WTC11 (cell line): ENCODE measurements around the gene ATXN7.

Experiments used
- ARID4B ChIP-seq: sonication (generic); formaldehyde crosslinking; IDR thresholded peaks from 2 replicates; pipeline ENCODE4 v1.8.0; 2023; ENCODE audit warnings: missing genetic modification reagents, mild to moderate bottlenecking, borderline replicate concordance
- CTCF ChIP-seq: fragments of 200-600 bp; IDR thresholded peaks from 2 replicates; pipeline ENCODE4 v1.8.0; 2022; ENCODE audit warnings: antibody characterized with exemption
- FOXJ3 ChIP-seq: sonication (generic); formaldehyde crosslinking; IDR thresholded peaks from 2 replicates; pipeline ENCODE4 v1.9.0; 2021; ENCODE audit warnings: missing genetic modification reagents, mild to moderate bottlenecking, borderline replicate concordance
- KAT7 ChIP-seq: sonication (generic); formaldehyde crosslinking; IDR thresholded peaks from 2 replicates; pipeline ENCODE4 v1.8.1; 2023; ENCODE audit warnings: missing genetic modification reagents, mild to moderate bottlenecking, borderline replicate concordance
- SMAD3 ChIP-seq: sonication (generic); formaldehyde crosslinking; IDR thresholded peaks from 2 replicates; pipeline ENCODE4 v1.8.0; 2022; ENCODE audit warnings: missing genetic modification reagents, mild to moderate bottlenecking, borderline replicate concordance
- STAT6 ChIP-seq: sonication (generic); formaldehyde crosslinking; conservative IDR thresholded peaks from 2 replicates; pipeline ENCODE4 v1.8.1; 2023; ENCODE audit warnings: mild to moderate bottlenecking, low read depth, missing genetic modification reagents, moderate library complexity
- ZNF263 ChIP-seq: sonication (generic); formaldehyde crosslinking; IDR thresholded peaks from 2 replicates; pipeline ENCODE4 v1.8.1; 2022; ENCODE audit warnings: low read depth, mild to moderate bottlenecking, moderate library complexity, missing genetic modification reagents
- ZNF425 ChIP-seq: fragments of 250-450 bp; sonication (Bioruptor Pico); conservative IDR thresholded peaks from 2 replicates; pipeline ENCODE4 v1.9.0; 2021; ENCODE audit warnings: mild to moderate bottlenecking
- ZNF512 ChIP-seq: sonication (generic); formaldehyde crosslinking; IDR thresholded peaks from 2 replicates; pipeline ENCODE4 v1.8.1; 2022; ENCODE audit warnings: missing genetic modification reagents, borderline replicate concordance
- TF ChIP-seq, protein P1 (sequence below): sonication (generic); formaldehyde crosslinking; IDR thresholded peaks from 2 replicates; pipeline ENCODE4 v1.8.1; 2023; ENCODE audit warnings: mild to moderate bottlenecking, moderate library complexity, missing genetic modification reagents
- TF ChIP-seq, protein P2 (sequence below): sonication (generic); formaldehyde crosslinking; IDR thresholded peaks from 2 replicates; pipeline ENCODE4 v1.8.0; 2022; ENCODE audit warnings: mild to moderate bottlenecking, missing genetic modification reagents

GRCh38 chr3:63861306-63861705, 2.4 kb upstream of the ATXN7 start:
- TF ChIP-seq CTCF (no peak), SMAD3 (CRISPR knock-in tag) (no peak), ZNF425 (CRISPR knock-in tag) (no peak), STAT6 (CRISPR knock-in tag) (no peak), ZNF512 (CRISPR knock-in tag) (no peak), KAT7 (no peak), FOXJ3 (no peak), ZNF263 (CRISPR knock-in tag) (no peak), ARID4B (CRISPR knock-in tag) (no peak)
- TF ChIP-seq, protein P1, sequence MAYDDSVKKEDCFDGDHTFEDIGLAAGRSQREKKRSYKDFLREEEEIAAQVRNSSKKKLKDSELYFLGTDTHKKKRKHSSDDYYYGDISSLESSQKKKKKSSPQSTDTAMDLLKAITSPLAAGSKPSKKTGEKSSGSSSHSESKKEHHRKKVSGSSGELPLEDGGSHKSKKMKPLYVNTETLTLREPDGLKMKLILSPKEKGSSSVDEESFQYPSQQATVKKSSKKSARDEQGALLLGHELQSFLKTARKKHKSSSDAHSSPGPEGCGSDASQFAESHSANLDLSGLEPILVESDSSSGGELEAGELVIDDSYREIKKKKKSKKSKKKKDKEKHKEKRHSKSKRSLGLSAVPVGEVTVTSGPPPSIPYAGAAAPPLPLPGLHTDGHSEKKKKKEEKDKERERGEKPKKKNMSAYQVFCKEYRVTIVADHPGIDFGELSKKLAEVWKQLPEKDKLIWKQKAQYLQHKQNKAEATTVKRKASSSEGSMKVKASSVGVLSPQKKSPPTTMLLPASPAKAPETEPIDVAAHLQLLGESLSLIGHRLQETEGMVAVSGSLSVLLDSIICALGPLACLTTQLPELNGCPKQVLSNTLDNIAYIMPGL (CRISPR knock-in tag), result no peak
- TF ChIP-seq, protein P2, sequence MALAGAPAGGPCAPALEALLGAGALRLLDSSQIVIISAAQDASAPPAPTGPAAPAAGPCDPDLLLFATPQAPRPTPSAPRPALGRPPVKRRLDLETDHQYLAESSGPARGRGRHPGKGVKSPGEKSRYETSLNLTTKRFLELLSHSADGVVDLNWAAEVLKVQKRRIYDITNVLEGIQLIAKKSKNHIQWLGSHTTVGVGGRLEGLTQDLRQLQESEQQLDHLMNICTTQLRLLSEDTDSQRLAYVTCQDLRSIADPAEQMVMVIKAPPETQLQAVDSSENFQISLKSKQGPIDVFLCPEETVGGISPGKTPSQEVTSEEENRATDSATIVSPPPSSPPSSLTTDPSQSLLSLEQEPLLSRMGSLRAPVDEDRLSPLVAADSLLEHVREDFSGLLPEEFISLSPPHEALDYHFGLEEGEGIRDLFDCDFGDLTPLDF (CRISPR knock-in tag), result no peak
